ENCODE measurements around the gene MID1. TPM values are rescaled to one million over a fixed set of nuclear protein-coding genes. Genes with fewer than 3 reads are reported as not detected.
A peak's percentile ranks its signal among the peaks of the same experiment; 100 is the strongest.

Gene MID1
- total RNA-seq, 1 donor = 20.4 TPM

GRCh38 chrX:10537308-10537707, 83.1 kb downstream of the MID1 start:
- no peak for DNase-seq (ENCODE audit: low read depth)
- no peak for TF ChIP-seq CTCF (IDR thresholded peaks at IDR 0.05; ENCODE audit: insufficient read depth, low read length)

GRCh38 chrX:10536744-10537143, 83.6 kb downstream of the MID1 start:
- TF ChIP-seq CTCF (IDR thresholded peaks at IDR 0.05; ENCODE audit: insufficient read depth, low read length) = no peak

More at GRCh38 chrX:10537308-10537707, 83.1 kb downstream of the MID1 start:
- no peak overlapping the region for H3K4me3 ChIP-seq (ENCODE audit: low read depth, low read length)

GRCh38 chrX:10534611-10535010, 85.8 kb downstream of the MID1 start:
- no peak for TF ChIP-seq CTCF (IDR thresholded peaks at IDR 0.05; ENCODE audit: insufficient read depth, low read length)
- DNase-seq (ENCODE audit: low read depth) = no peak
- no peak overlapping the region for H3K4me3 ChIP-seq (ENCODE audit: low read depth, low read length)

More at GRCh38 chrX:10536744-10537143, 83.6 kb downstream of the MID1 start:
- DNase-seq (ENCODE audit: low read depth) = no peak
- no peak overlapping the region for H3K4me3 ChIP-seq (ENCODE audit: low read depth, low read length)

GRCh38 chrX:10533696-10534365, 86.6 kb downstream of the MID1 start:
- DNase-seq (ENCODE audit: low read depth) = no peak
- TF ChIP-seq CTCF (IDR thresholded peaks at IDR 0.05; ENCODE audit: insufficient read depth, low read length) = no peak
- no peak overlapping the region for H3K4me3 ChIP-seq (ENCODE audit: low read depth, low read length)

- no peak for TF ChIP-seq CTCF (IDR thresholded peaks at IDR 0.05; ENCODE audit: insufficient read depth, low read length)
- no peak for DNase-seq (ENCODE audit: low read depth)
These were observed 88.5 kb downstream of the MID1 start for GRCh38 chrX:10531927-10532326.

GRCh38 chrX:10529344-10529743, 91.0 kb downstream of the MID1 start:
- no peak for TF ChIP-seq CTCF (IDR thresholded peaks at IDR 0.05; ENCODE audit: insufficient read depth, low read length)
- no peak overlapping the region for H3K4me3 ChIP-seq (ENCODE audit: low read depth, low read length)
- DNase-seq (ENCODE audit: low read depth) = peak; percentile 64

More at GRCh38 chrX:10531927-10532326, 88.5 kb downstream of the MID1 start:
- H3K4me3 ChIP-seq (ENCODE audit: low read depth, low read length) = no peak overlapping the region

- peak; percentile 66 for DNase-seq (ENCODE audit: low read depth)
- TF ChIP-seq CTCF (IDR thresholded peaks at IDR 0.05; ENCODE audit: insufficient read depth, low read length) = no peak
- no peak overlapping the region for H3K4me3 ChIP-seq (ENCODE audit: low read depth, low read length)
These were observed 93.9 kb downstream of the MID1 start for GRCh38 chrX:10526451-10526850.
